ENCODE data around the gene TMEM184A.

Gene TMEM184A

GRCh38 chr7:1496531-1497292, 59.3 kb downstream of the TMEM184A start:
- H3K27me3 ChIP-seq (ENCODE audit: insufficient read depth, low read length): no peaks in the 10 kb centered on the region
- no peak overlapping the region for H3K4me3 ChIP-seq (ENCODE audit: low read length)
- H2AFZ ChIP-seq (ENCODE audit: low read depth, low read length): no peak overlapping the region
- no peaks in the 10 kb centered on the region for H3K9me3 ChIP-seq (ENCODE audit: low read length)
- H3K4me1 ChIP-seq (ENCODE audit: insufficient read depth, low read length): no peaks in the 10 kb centered on the region
- peaks cover 79% of the 10 kb centered on the region for H3K36me3 ChIP-seq (ENCODE audit: insufficient read depth, low read length)

GRCh38 chr7:1495564-1496242, 60.3 kb downstream of the TMEM184A start:
- Histone ChIP-seq H3K27me3 (ENCODE audit: insufficient read depth, low read length) (no peaks in the 10 kb centered on the region), H3K36me3 (ENCODE audit: insufficient read depth, low read length) (peaks cover 80% of the 10 kb centered on the region), H3K9me3 (ENCODE audit: low read length) (no peaks in the 10 kb centered on the region), H3K4me1 (ENCODE audit: insufficient read depth, low read length) (no peaks in the 10 kb centered on the region), H3K4me3 (ENCODE audit: low read length) (no peak overlapping the region), H2AFZ (ENCODE audit: low read depth, low read length) (no peak overlapping the region)

GRCh38 chr7:1494866-1495563, 61.0 kb downstream of the TMEM184A start:
- H3K9me3 ChIP-seq (ENCODE audit: low read length): no peaks in the 10 kb centered on the region
- H2AFZ ChIP-seq (ENCODE audit: low read depth, low read length): no peak overlapping the region
- H3K4me1 ChIP-seq (ENCODE audit: insufficient read depth, low read length): no peaks in the 10 kb centered on the region
- H3K27me3 ChIP-seq (ENCODE audit: insufficient read depth, low read length): no peaks in the 10 kb centered on the region
- H3K4me3 ChIP-seq (ENCODE audit: low read length): no peak overlapping the region
- H3K36me3 ChIP-seq (ENCODE audit: insufficient read depth, low read length): peaks cover 79% of the 10 kb centered on the region

GRCh38 chr7:1494447-1494846, 61.6 kb downstream of the TMEM184A start:
- H3K4me1 ChIP-seq (ENCODE audit: insufficient read depth, low read length): no peaks in the 10 kb centered on the region
- no peaks in the 10 kb centered on the region for H3K9me3 ChIP-seq (ENCODE audit: low read length)
- H2AFZ ChIP-seq (ENCODE audit: low read depth, low read length): no peak overlapping the region
- H3K36me3 ChIP-seq (ENCODE audit: insufficient read depth, low read length): peaks cover 79% of the 10 kb centered on the region
- no peak overlapping the region for H3K4me3 ChIP-seq (ENCODE audit: low read length)
- H3K27me3 ChIP-seq (ENCODE audit: insufficient read depth, low read length): no peaks in the 10 kb centered on the region

GRCh38 chr7:1493571-1493970, 62.4 kb downstream of the TMEM184A start:
- H3K4me3 ChIP-seq (ENCODE audit: low read length): no peak overlapping the region
- no peaks in the 10 kb centered on the region for H3K4me1 ChIP-seq (ENCODE audit: insufficient read depth, low read length)
- H3K9me3 ChIP-seq (ENCODE audit: low read length): no peaks in the 10 kb centered on the region
- H2AFZ ChIP-seq (ENCODE audit: low read depth, low read length): no peak overlapping the region
- H3K36me3 ChIP-seq (ENCODE audit: insufficient read depth, low read length): peaks cover 83% of the 10 kb centered on the region
- no peaks in the 10 kb centered on the region for H3K27me3 ChIP-seq (ENCODE audit: insufficient read depth, low read length)

GRCh38 chr7:1493129-1493528, 62.9 kb downstream of the TMEM184A start:
- Histone ChIP-seq H2AFZ (ENCODE audit: low read depth, low read length) (no peak overlapping the region), H3K9me3 (ENCODE audit: low read length) (no peaks in the 10 kb centered on the region), H3K4me1 (ENCODE audit: insufficient read depth, low read length) (no peaks in the 10 kb centered on the region), H3K36me3 (ENCODE audit: insufficient read depth, low read length) (peaks cover 84% of the 10 kb centered on the region), H3K4me3 (ENCODE audit: low read length) (no peak overlapping the region), H3K27me3 (ENCODE audit: insufficient read depth, low read length) (no peaks in the 10 kb centered on the region)

GRCh38 chr7:1492640-1493039, 63.4 kb downstream of the TMEM184A start:
- Histone ChIP-seq H3K4me1 (ENCODE audit: insufficient read depth, low read length) (no peaks in the 10 kb centered on the region), H3K9me3 (ENCODE audit: low read length) (no peaks in the 10 kb centered on the region), H3K4me3 (ENCODE audit: low read length) (no peak overlapping the region), H3K36me3 (ENCODE audit: insufficient read depth, low read length) (peaks cover 83% of the 10 kb centered on the region), H3K27me3 (ENCODE audit: insufficient read depth, low read length) (no peaks in the 10 kb centered on the region), H2AFZ (ENCODE audit: low read depth, low read length) (no peak overlapping the region)
